Neural cell (in vitro differentiated cells): ENCODE results near the gene NPM3. TPM values are rescaled to one million over a fixed set of nuclear protein-coding genes. Genes with fewer than 3 reads are reported as not detected.

ENCODE experiments used
- H2AFZ ChIP-seq: fragments of 200-600, 300-800 bp; sonication (generic), shearing (Covaris generic); 2 replicates; pipeline ENCODE4 v1.6.0; 2014; ENCODE audit warnings: low read depth, mild to moderate bottlenecking, antibody characterized with exemption, low read length, moderate library complexity
- H3F3A ChIP-seq: fragments of 200-600 bp; shearing (Covaris generic); 2 replicates; pipeline ENCODE4 v1.6.1; 2016; ENCODE audit warnings: mild to moderate bottlenecking, moderate library complexity, mixed read lengths, antibody characterized with exemption, low read length; ENCODE audit not compliant: insufficient read depth, poor library complexity, severe bottlenecking
- H3K27ac ChIP-seq: fragments of 200-600, 300-800 bp; sonication (generic), shearing (Covaris generic); 2 replicates; pipeline ENCODE4 v1.5.1; 2014; ENCODE audit warnings: mild to moderate bottlenecking, low read length, moderate library complexity
- H3K27me3 ChIP-seq: fragments of 300-800, 200-600 bp; sonication (generic), shearing (Covaris generic); 2 replicates; pipeline ENCODE4 v1.6.0; 2014; ENCODE audit warnings: mild to moderate bottlenecking, low read depth, low read length, moderate library complexity; ENCODE audit not compliant: insufficient read depth
- H3K36me3 ChIP-seq: fragments of 300-800, 200-600 bp; sonication (generic), shearing (Covaris generic); 2 replicates; pipeline ENCODE4 v1.5.1; 2014; ENCODE audit warnings: mild to moderate bottlenecking, antibody characterized with exemption, low read length, moderate library complexity; ENCODE audit not compliant: insufficient read depth
- H3K4me2 ChIP-seq: fragments of 300-800, 200-600 bp; sonication (generic), shearing (Covaris generic); 2 replicates; pipeline ENCODE4 v1.6.0; 2014; ENCODE audit warnings: mild to moderate bottlenecking, low read length
- H3K4me3 ChIP-seq: fragments of 300-800, 200-600 bp; sonication (generic), shearing (Covaris generic); 2 replicates; pipeline ENCODE4 v1.5.1; 2014; ENCODE audit warnings: mild to moderate bottlenecking, low read length, moderate library complexity
- H3K79me2 ChIP-seq: fragments of 200-600 bp; shearing (Covaris generic); replicated peaks from 2 replicates; pipeline ENCODE4 v1.6.0; 2014; ENCODE audit warnings: mild to moderate bottlenecking, low read length, moderate library complexity; ENCODE audit not compliant: insufficient read depth
- H3K9ac ChIP-seq: fragments of 300-800, 200-600 bp; sonication (generic), shearing (Covaris generic); 2 replicates; pipeline ENCODE4 v1.6.1; 2016; ENCODE audit warnings: mild to moderate bottlenecking, low read length, mixed read lengths
- H3K9me2 ChIP-seq: fragments of 200-600 bp; shearing (Covaris generic); 2 replicates; pipeline ENCODE4 v1.6.1; 2016; ENCODE audit warnings: mild to moderate bottlenecking, low read length, mixed read lengths; ENCODE audit not compliant: insufficient read depth
- H3K9me3 ChIP-seq: fragments of 200-600, 300-800 bp; sonication (generic), shearing (Covaris generic); 2 replicates; pipeline ENCODE4 v1.6.1; 2016; ENCODE audit warnings: mild to moderate bottlenecking, mixed run types, low read length, moderate library complexity, mixed read lengths
- H4K20me1 ChIP-seq: fragments of 200-600 bp; shearing (Covaris generic); 2 replicates; pipeline ENCODE4 v1.6.1; 2016; ENCODE audit warnings: mild to moderate bottlenecking, mixed run types; ENCODE audit not compliant: insufficient read depth
- RAD21 ChIP-seq: fragments of 450-650 bp; conservative IDR thresholded peaks from 2 replicates; pipeline ENCODE4 v1.6.1; 2014; ENCODE audit warnings: antibody characterized with exemption, mild to moderate bottlenecking, moderate library complexity
- REST ChIP-seq: IDR thresholded peaks from 2 replicates; pipeline ENCODE4 v1.6.1; 2012; ENCODE audit warnings: borderline replicate concordance
- SMC3 ChIP-seq: fragments of 450-650 bp; conservative IDR thresholded peaks from 2 replicates; pipeline ENCODE4 v1.6.1; 2014; ENCODE audit warnings: antibody characterized with exemption, mild to moderate bottlenecking, moderate library complexity; ENCODE audit not compliant: poor library complexity
- polyA plus RNA-seq: library from polyadenylated mRNA; depleted of rRNA; stranded (reverse); fragments of >200 nt; gene quantifications from 2 replicates; pipeline ENCODE4 v1.2.3, GENCODE V29; 2014
- TF ChIP-seq, protein P1 (sequence below): fragments of 450-650 bp; IDR thresholded peaks from 2 replicates; pipeline ENCODE4 v1.5.1; 2014; ENCODE audit warnings: antibody characterized with exemption, mild to moderate bottlenecking, moderate library complexity; ENCODE audit not compliant: poor library complexity, severe bottlenecking

The NPM3 gene
- polyA plus RNA-seq, 1 donor from 2014 or later = 53.0 TPM

- Histone ChIP-seq H3K4me3 (no peak overlapping the region), H3K79me2 (peaks cover 9% of the 10 kb centered on the region), H3K27me3 (peaks cover 42% of the 10 kb centered on the region), H3K27ac (no peak overlapping the region), H2AFZ (no peak overlapping the region), H3F3A (peaks cover 20% of the 10 kb centered on the region), H4K20me1 (peaks cover 16% of the 10 kb centered on the region), H3K4me2 (no peak overlapping the region), H3K9me3 (no peaks in the 10 kb centered on the region), H3K9me2 (no peaks in the 10 kb centered on the region), H3K36me3 (peaks cover 13% of the 10 kb centered on the region), H3K9ac (no peak overlapping the region)
- TF ChIP-seq, protein P1, sequence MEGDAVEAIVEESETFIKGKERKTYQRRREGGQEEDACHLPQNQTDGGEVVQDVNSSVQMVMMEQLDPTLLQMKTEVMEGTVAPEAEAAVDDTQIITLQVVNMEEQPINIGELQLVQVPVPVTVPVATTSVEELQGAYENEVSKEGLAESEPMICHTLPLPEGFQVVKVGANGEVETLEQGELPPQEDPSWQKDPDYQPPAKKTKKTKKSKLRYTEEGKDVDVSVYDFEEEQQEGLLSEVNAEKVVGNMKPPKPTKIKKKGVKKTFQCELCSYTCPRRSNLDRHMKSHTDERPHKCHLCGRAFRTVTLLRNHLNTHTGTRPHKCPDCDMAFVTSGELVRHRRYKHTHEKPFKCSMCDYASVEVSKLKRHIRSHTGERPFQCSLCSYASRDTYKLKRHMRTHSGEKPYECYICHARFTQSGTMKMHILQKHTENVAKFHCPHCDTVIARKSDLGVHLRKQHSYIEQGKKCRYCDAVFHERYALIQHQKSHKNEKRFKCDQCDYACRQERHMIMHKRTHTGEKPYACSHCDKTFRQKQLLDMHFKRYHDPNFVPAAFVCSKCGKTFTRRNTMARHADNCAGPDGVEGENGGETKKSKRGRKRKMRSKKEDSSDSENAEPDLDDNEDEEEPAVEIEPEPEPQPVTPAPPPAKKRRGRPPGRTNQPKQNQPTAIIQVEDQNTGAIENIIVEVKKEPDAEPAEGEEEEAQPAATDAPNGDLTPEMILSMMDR = peak; percentile 83
- TF ChIP-seq REST (no peak), RAD21 (peak; percentile 74), SMC3 (peak; percentile 90)
These were observed 2.2 kb downstream of the NPM3 start for GRCh38 chr10:101780818-101781654.

GRCh38 chr10:101780187-101780817, 2.9 kb downstream of the NPM3 start:
- no peak overlapping the region for H3K9ac ChIP-seq
- H4K20me1 ChIP-seq = peaks cover 12% of the 10 kb centered on the region
- no peak overlapping the region for H3K4me2 ChIP-seq
- TF ChIP-seq SMC3 = no peak
- TF ChIP-seq, protein P1 = peak; percentile 23
- H3F3A ChIP-seq = peaks cover 15% of the 10 kb centered on the region
- no peaks in the 10 kb centered on the region for H3K9me3 ChIP-seq
- H3K4me3 ChIP-seq = no peak overlapping the region
- peaks cover 4% of the 10 kb centered on the region for H3K79me2 ChIP-seq
- no peak overlapping the region for H3K27ac ChIP-seq
- H3K27me3 ChIP-seq = peaks cover 46% of the 10 kb centered on the region
- peaks cover 6% of the 10 kb centered on the region for H3K36me3 ChIP-seq
- H2AFZ ChIP-seq = no peak overlapping the region
- H3K9me2 ChIP-seq = no peaks in the 10 kb centered on the region
